Measurements from ENCODE around the gene PTPN6. TPM values are rescaled to one million over a fixed set of nuclear protein-coding genes. Genes with fewer than 3 reads are reported as not detected.

PTPN6 gene
- total RNA-seq, 4 donors from 2014 or later, result 19.8 to 42.3 (median 35.9) TPM

- no peak for TF ChIP-seq CTCF (IDR thresholded peaks at IDR 0.05)
- DNase-seq (ENCODE audit: low spot score) (no peak), ATAC-seq (ENCODE audit: low FRiP score) (no peak)
Measured at GRCh38 chr12:6923851-6924250, 27.3 kb upstream of the PTPN6 start.

GRCh38 chr12:6925239-6925539, 26.0 kb upstream of the PTPN6 start:
- DNase-seq (ENCODE audit: low spot score), result no peak
- no peak for TF ChIP-seq CTCF (IDR thresholded peaks at IDR 0.05)
- ATAC-seq (ENCODE audit: low FRiP score), result peak; percentile 1

GRCh38 chr12:6925540-6926279, 25.4 kb upstream of the PTPN6 start:
- DNase-seq (ENCODE audit: low spot score) (no peak), ATAC-seq (ENCODE audit: low FRiP score) (peak; percentile 67)
- no peak for TF ChIP-seq CTCF (IDR thresholded peaks at IDR 0.05)

GRCh38 chr12:6927379-6928021, 23.7 kb upstream of the PTPN6 start, which contains the start of gene ATN1:
Gene ATN1, plus strand, starts transcription at chr12:6927959. Its CDS starts 6,043 bp downstream, at chr12:6934002.
- ATAC-seq (ENCODE audit: low FRiP score) (peak; percentile 51), DNase-seq (ENCODE audit: low spot score) (no peak)
- no peak for TF ChIP-seq CTCF (IDR thresholded peaks at IDR 0.05)

GRCh38 chr12:6928022-6928702, 23.0 kb upstream of the PTPN6 start:
- TF ChIP-seq CTCF (IDR thresholded peaks at IDR 0.05), result no peak
- DNase-seq (ENCODE audit: low spot score) (no peak), ATAC-seq (ENCODE audit: low FRiP score) (peak; percentile 4)

- ATAC-seq (ENCODE audit: low FRiP score) (no peak), DNase-seq (ENCODE audit: low spot score) (no peak)
- TF ChIP-seq CTCF (IDR thresholded peaks at IDR 0.05), result no peak
Measured at GRCh38 chr12:6928703-6929407, 22.3 kb upstream of the PTPN6 start.

Data from omental fat pad (tissue), 4 donors.